ENCODE results near the gene TCHP.
"Not testable (repeated sequence)": the region's sequence is repeated elsewhere in the genome, so short reads cannot be mapped to it uniquely, and the experiment has no call there.

TCHP gene

GRCh38 chr12:109905301-109905700, 5.2 kb downstream of the TCHP start:
- DNase-seq (ENCODE audit: low read depth, low spot score) = no peak

GRCh38 chr12:109910254-109910968, 10.3 kb downstream of the TCHP start:
- DNase-seq (ENCODE audit: low read depth, low spot score) = no peak

GRCh38 chr12:109910969-109911348, 10.9 kb downstream of the TCHP start:
- DNase-seq (ENCODE audit: low read depth, low spot score) = no peak

- no peak for DNase-seq (ENCODE audit: low read depth, low spot score)
Observed at GRCh38 chr12:109912855-109913321, 12.8 kb downstream of the TCHP start.

GRCh38 chr12:109914461-109914860, 14.4 kb downstream of the TCHP start:
- no peak for DNase-seq (ENCODE audit: low read depth, low spot score)

GRCh38 chr12:109915171-109916040, 15.3 kb downstream of the TCHP start:
- no peak for DNase-seq (ENCODE audit: low read depth, low spot score)

GRCh38 chr12:109916045-109916444, 16.0 kb downstream of the TCHP start:
- DNase-seq (ENCODE audit: low read depth, low spot score) = no peak

GRCh38 chr12:109919456-109919855, 19.4 kb downstream of the TCHP start:
- no peak for DNase-seq (ENCODE audit: low read depth, low spot score)

- no peak for DNase-seq (ENCODE audit: low read depth, low spot score)
Observed at GRCh38 chr12:109920261-109920780, 20.2 kb downstream of the TCHP start.

- no peak for DNase-seq (ENCODE audit: low read depth, low spot score)
Observed at GRCh38 chr12:109921982-109922381, 21.9 kb downstream of the TCHP start.

GRCh38 chr12:109923038-109923437, 23.0 kb downstream of the TCHP start:
- no peak for DNase-seq (ENCODE audit: low read depth, low spot score)

GRCh38 chr12:109923481-109924245, 23.6 kb downstream of the TCHP start:
- no peak for DNase-seq (ENCODE audit: low read depth, low spot score)

- DNase-seq (ENCODE audit: low read depth, low spot score) = no peak
Observed at GRCh38 chr12:109925185-109925840, 25.2 kb downstream of the TCHP start.

GRCh38 chr12:109926016-109926415, 25.9 kb downstream of the TCHP start:
- DNase-seq (ENCODE audit: low read depth, low spot score) = no peak

GRCh38 chr12:109926488-109927210, 26.6 kb downstream of the TCHP start:
- no peak for DNase-seq (ENCODE audit: low read depth, low spot score)

GRCh38 chr12:109927622-109928021, 27.5 kb downstream of the TCHP start:
- no peak for DNase-seq (ENCODE audit: low read depth, low spot score)

- no peak for DNase-seq (ENCODE audit: low read depth, low spot score)
Observed at GRCh38 chr12:109928058-109928656, 28.1 kb downstream of the TCHP start.

- DNase-seq (ENCODE audit: low read depth, low spot score) = not testable (repeated sequence)
Observed at GRCh38 chr12:109929326-109929725, 29.3 kb downstream of the TCHP start.

GRCh38 chr12:109930028-109930800, 30.1 kb downstream of the TCHP start:
- no peak for DNase-seq (ENCODE audit: low read depth, low spot score)
